ENCODE data around the gene LYRM4. TPM values are rescaled to one million over a fixed set of nuclear protein-coding genes. Genes with fewer than 3 reads are reported as not detected.

The LYRM4 gene
- total and polyA plus RNA-seq, 2 donors (not counting 1 experiment from before 2014, with no cell fraction given), result 14.5 to 31.9 TPM

GRCh38 chr6:5143634-5144311 lies 117.0 kb downstream of the LYRM4 start:
- peak; percentile 59 to 82 for DNase-seq (ENCODE audit: low read depth in 2 of 2)
- Histone ChIP-seq H3K9me3 (ENCODE audit: control insufficient read depth, insufficient read depth, low read depth, low read length) (no peaks in the 10 kb centered on the region), H3K4me2 (ENCODE audit: extremely low read depth, insufficient read depth, low read length) (no peak overlapping the region), H3K9ac (ENCODE audit: insufficient read depth, low read length) (no peak overlapping the region), H3K27me3 (ENCODE audit: control insufficient read depth, insufficient read depth, low read length) (no peaks in the 10 kb centered on the region), H4K20me1 (ENCODE audit: control insufficient read depth, extremely low read depth, insufficient read depth, low read length) (no peaks in the 10 kb centered on the region), H2AFZ (ENCODE audit: low read length) (no peak overlapping the region), H3K36me3 (ENCODE audit: control insufficient read depth, insufficient read depth, low read length) (no peaks in the 10 kb centered on the region), H3K4me3 (replicated peaks in 1 of 4; ENCODE audit: control extremely low read depth in 1 of 4, insufficient read depth in 1 of 4, low read depth in 3 of 4, low read length in 4 of 4) (no peak overlapping the region), H3K27ac (ENCODE audit: insufficient read depth, low read length) (no peak overlapping the region), H3K79me2 (ENCODE audit: control insufficient read depth, insufficient read depth, low read length) (no peaks in the 10 kb centered on the region), H3K4me1 (ENCODE audit: control insufficient read depth, extremely low read depth, insufficient read depth, low read length) (no peaks in the 10 kb centered on the region)
- TF ChIP-seq EZH2 (IDR thresholded peaks at IDR 0.05; ENCODE audit: low read length, missing control alignments) (no peak), CTCF (conservative IDR thresholded peaks at IDR 0.05 in 1 of 2, IDR thresholded peaks at IDR 0.05 in 1 of 2; ENCODE audit: low read depth in 1 of 2, low read length in 2 of 2) (peak; percentile 91 to 92)

GRCh38 chr6:5142915-5143314 lies 117.8 kb downstream of the LYRM4 start:
- Histone ChIP-seq H3K79me2 (ENCODE audit: control insufficient read depth, insufficient read depth, low read length) (no peaks in the 10 kb centered on the region), H3K4me2 (ENCODE audit: extremely low read depth, insufficient read depth, low read length) (no peak overlapping the region), H3K9me3 (ENCODE audit: control insufficient read depth, insufficient read depth, low read depth, low read length) (no peaks in the 10 kb centered on the region), H4K20me1 (ENCODE audit: control insufficient read depth, extremely low read depth, insufficient read depth, low read length) (no peaks in the 10 kb centered on the region), H2AFZ (ENCODE audit: low read length) (no peak overlapping the region), H3K27me3 (ENCODE audit: control insufficient read depth, insufficient read depth, low read length) (no peaks in the 10 kb centered on the region), H3K36me3 (ENCODE audit: control insufficient read depth, insufficient read depth, low read length) (no peaks in the 10 kb centered on the region), H3K9ac (ENCODE audit: insufficient read depth, low read length) (no peak overlapping the region), H3K4me3 (replicated peaks in 1 of 4; ENCODE audit: control extremely low read depth in 1 of 4, insufficient read depth in 1 of 4, low read depth in 3 of 4, low read length in 4 of 4) (no peak overlapping the region), H3K4me1 (ENCODE audit: control insufficient read depth, extremely low read depth, insufficient read depth, low read length) (no peaks in the 10 kb centered on the region), H3K27ac (ENCODE audit: insufficient read depth, low read length) (no peak overlapping the region)
- DNase-seq (ENCODE audit: low read depth in 2 of 2), result no peak
- TF ChIP-seq CTCF (conservative IDR thresholded peaks at IDR 0.05 in 1 of 2, IDR thresholded peaks at IDR 0.05 in 1 of 2; ENCODE audit: low read depth in 1 of 2, low read length in 2 of 2) (no peak), EZH2 (IDR thresholded peaks at IDR 0.05; ENCODE audit: low read length, missing control alignments) (no peak)

GRCh38 chr6:5142131-5142530 lies 118.6 kb downstream of the LYRM4 start:
- DNase-seq (ENCODE audit: low read depth in 2 of 2), result no peak
- no peak overlapping the region for H2AFZ ChIP-seq (ENCODE audit: low read length)
- TF ChIP-seq EZH2 (IDR thresholded peaks at IDR 0.05; ENCODE audit: low read length, missing control alignments) (no peak), CTCF (conservative IDR thresholded peaks at IDR 0.05 in 1 of 2, IDR thresholded peaks at IDR 0.05 in 1 of 2; ENCODE audit: low read depth in 1 of 2, low read length in 2 of 2) (no peak)
- no peaks in the 10 kb centered on the region for H3K9me3 ChIP-seq (ENCODE audit: control insufficient read depth, insufficient read depth, low read depth, low read length)
- no peak overlapping the region for H3K4me2 ChIP-seq (ENCODE audit: extremely low read depth, insufficient read depth, low read length)
- no peaks in the 10 kb centered on the region for H4K20me1 ChIP-seq (ENCODE audit: control insufficient read depth, extremely low read depth, insufficient read depth, low read length)
- no peak overlapping the region for H3K27ac ChIP-seq (ENCODE audit: insufficient read depth, low read length)
- H3K36me3 ChIP-seq (ENCODE audit: control insufficient read depth, insufficient read depth, low read length), result no peaks in the 10 kb centered on the region
- H3K4me1 ChIP-seq (ENCODE audit: control insufficient read depth, extremely low read depth, insufficient read depth, low read length), result no peaks in the 10 kb centered on the region
- H3K79me2 ChIP-seq (ENCODE audit: control insufficient read depth, insufficient read depth, low read length), result no peaks in the 10 kb centered on the region
- no peak overlapping the region for H3K4me3 ChIP-seq (replicated peaks in 1 of 4; ENCODE audit: control extremely low read depth in 1 of 4, insufficient read depth in 1 of 4, low read depth in 3 of 4, low read length in 4 of 4)
- H3K9ac ChIP-seq (ENCODE audit: insufficient read depth, low read length), result no peak overlapping the region
- no peaks in the 10 kb centered on the region for H3K27me3 ChIP-seq (ENCODE audit: control insufficient read depth, insufficient read depth, low read length)
